HCT116 (cell line): ENCODE measurements around the gene DNAJC16.

Experiments
- EZH2 ChIP-seq: fragments of 200-600 bp; sonication (generic); IDR thresholded peaks from 2 replicates; pipeline ENCODE4 v1.6.1; 2017; ENCODE audit warnings: antibody characterized with exemption, mixed run types
- POLR2A ChIP-seq: IDR thresholded peaks from 2 replicates; pipeline ENCODE4 v1.7.0; 2011; ENCODE audit warnings: borderline replicate concordance; ENCODE audit not compliant: insufficient read depth, insufficient read length; ENCODE audit errors: extremely low read depth
- RAD21 ChIP-seq: IDR thresholded peaks from 2 replicates; pipeline ENCODE4 v1.6.1; 2012; ENCODE audit warnings: low read depth, mild to moderate bottlenecking
- SIN3A ChIP-seq: IDR thresholded peaks from 2 replicates; pipeline ENCODE4 v1.6.1; 2012; ENCODE audit warnings: low read depth
- TF ChIP-seq, protein P1 (sequence below), 3 experiments: fragments of 200-600 bp in 1 of 3; sonication (generic) in 1 of 3; IDR thresholded peaks in 2 of 3; conservative IDR thresholded peaks in 1 of 3; 2 replicates each; pipeline ENCODE4 v1.5.1; 2012 to 2017; ENCODE audit warnings: low read depth in 2 of 3, low read length in 2 of 3, antibody characterized with exemption in 1 of 3, borderline replicate concordance in 1 of 3, control low read depth in 1 of 3, mild to moderate bottlenecking in 1 of 3, mixed read lengths in 1 of 3, mixed run types in 1 of 3, moderate library complexity in 1 of 3; ENCODE audit not compliant: insufficient read depth in 1 of 3
- TF ChIP-seq, protein P2 (sequence below): IDR thresholded peaks from 2 replicates; pipeline ENCODE4 v1.6.1; 2012

DNA sequence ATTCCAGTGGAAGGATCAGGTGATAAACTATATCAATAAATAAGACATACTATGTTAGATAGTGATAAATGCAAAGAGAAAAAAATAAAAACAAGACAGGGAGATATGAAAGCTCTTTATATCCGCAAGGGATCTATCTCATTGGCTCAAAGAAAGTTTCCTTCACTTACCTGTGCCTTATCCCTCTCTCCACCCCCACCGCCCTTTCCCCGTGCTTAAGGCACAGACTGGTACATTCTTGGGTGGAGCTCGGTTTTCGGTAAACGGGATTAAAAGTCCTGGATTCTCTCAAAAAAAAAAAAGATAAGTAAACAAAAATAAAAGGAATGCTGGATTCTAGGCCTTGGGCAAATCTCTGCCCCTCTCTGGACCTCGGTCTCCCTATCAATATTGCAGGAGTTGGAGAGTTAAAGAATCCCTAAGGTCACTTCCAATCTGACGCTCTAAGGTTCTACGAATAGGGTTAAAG, 593 bp upstream of the DNAJC16 start:
- TF ChIP-seq, protein P1, sequence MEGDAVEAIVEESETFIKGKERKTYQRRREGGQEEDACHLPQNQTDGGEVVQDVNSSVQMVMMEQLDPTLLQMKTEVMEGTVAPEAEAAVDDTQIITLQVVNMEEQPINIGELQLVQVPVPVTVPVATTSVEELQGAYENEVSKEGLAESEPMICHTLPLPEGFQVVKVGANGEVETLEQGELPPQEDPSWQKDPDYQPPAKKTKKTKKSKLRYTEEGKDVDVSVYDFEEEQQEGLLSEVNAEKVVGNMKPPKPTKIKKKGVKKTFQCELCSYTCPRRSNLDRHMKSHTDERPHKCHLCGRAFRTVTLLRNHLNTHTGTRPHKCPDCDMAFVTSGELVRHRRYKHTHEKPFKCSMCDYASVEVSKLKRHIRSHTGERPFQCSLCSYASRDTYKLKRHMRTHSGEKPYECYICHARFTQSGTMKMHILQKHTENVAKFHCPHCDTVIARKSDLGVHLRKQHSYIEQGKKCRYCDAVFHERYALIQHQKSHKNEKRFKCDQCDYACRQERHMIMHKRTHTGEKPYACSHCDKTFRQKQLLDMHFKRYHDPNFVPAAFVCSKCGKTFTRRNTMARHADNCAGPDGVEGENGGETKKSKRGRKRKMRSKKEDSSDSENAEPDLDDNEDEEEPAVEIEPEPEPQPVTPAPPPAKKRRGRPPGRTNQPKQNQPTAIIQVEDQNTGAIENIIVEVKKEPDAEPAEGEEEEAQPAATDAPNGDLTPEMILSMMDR (IDR thresholded peaks at IDR 0.05 in 2 of 3, conservative IDR thresholded peaks at IDR 0.05 in 1 of 3; ENCODE audit: borderline replicate concordance in 1 of 3, insufficient read depth in 1 of 3, low read depth in 2 of 3, low read length in 2 of 3): no peak
- TF ChIP-seq, protein P2, sequence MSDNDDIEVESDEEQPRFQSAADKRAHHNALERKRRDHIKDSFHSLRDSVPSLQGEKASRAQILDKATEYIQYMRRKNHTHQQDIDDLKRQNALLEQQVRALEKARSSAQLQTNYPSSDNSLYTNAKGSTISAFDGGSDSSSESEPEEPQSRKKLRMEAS: no peak
- TF ChIP-seq EZH2 (no peak), RAD21 (no peak), POLR2A (no peak), SIN3A (no peak; the same call in 1 of the 2 replicates)
